Stimulated activated CD8-positive, alpha-beta memory T cell treated with anti-CD3 and anti-CD28 coated beads, Interleukin-4, amount 100 ng/mL, for 1 hour (primary cell): ENCODE data around the gene TMEM8B.

Experiments used
- DNase-seq, 2 donors: peaks; one replicate each; pipeline ENCODE4 v3.0.0-alpha.2; 2020; ENCODE audit warnings: low read depth in 2 of 2, low spot score in 1 of 2

TMEM8B gene, protein sequence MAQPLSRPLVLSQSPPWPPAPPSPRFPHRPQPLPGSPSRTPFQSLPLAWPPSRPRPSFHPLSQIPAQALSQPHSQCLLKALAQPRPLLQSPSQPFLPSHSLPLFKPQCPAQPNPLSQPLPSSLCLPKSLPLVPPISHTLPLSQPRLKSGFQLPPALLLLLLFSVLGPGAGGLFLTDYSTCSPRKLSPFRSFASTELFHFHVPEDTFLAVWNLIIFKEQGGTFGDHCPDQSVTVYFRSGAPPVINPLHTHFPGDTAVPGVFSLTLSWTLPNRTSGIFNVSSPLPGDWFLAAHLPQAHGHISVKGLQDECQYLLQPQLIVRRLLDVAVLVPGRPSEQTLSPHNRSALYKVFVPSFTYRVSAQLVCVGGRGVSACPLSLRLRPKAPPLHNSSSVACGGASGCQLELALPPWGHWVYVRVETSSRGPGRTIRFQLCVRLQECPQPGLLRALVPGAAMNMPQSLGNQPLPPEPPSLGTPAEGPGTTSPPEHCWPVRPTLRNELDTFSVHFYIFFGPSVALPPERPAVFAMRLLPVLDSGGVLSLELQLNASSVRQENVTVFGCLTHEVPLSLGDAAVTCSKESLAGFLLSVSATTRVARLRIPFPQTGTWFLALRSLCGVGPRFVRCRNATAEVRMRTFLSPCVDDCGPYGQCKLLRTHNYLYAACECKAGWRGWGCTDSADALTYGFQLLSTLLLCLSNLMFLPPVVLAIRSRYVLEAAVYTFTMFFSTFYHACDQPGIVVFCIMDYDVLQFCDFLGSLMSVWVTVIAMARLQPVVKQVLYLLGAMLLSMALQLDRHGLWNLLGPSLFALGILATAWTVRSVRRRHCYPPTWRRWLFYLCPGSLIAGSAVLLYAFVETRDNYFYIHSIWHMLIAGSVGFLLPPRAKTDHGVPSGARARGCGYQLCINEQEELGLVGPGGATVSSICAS

GRCh38 chr9:35829084-35829763 lies at the start of gene TMEM8B:
TMEM8B (plus strand) TSS chr9:35829228; CDS start chr9:35829448, 220 bp downstream.
- DNase-seq: peak; percentile 86 to 89

DNA sequence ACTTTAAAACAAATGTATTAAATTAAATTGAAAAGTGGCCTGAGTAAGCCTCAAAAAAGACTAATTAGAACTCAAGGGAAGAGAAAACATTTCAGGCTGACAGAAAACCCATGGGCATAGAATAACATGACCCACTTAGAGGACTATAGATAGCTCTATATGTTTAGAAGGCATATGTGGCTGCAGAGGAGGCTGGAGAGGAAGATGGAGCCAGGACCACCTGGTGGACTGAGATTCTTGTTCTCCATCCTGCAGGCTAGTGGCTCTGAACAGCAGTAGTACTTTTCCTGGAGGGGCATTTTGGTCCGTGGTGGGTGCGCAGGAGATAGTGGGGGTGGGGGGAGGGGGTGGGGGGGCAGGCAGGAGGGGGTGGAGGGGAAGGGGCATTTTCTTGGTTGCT lies 48.0 kb upstream of the TMEM8B start:
- DNase-seq: no peak

DNA sequence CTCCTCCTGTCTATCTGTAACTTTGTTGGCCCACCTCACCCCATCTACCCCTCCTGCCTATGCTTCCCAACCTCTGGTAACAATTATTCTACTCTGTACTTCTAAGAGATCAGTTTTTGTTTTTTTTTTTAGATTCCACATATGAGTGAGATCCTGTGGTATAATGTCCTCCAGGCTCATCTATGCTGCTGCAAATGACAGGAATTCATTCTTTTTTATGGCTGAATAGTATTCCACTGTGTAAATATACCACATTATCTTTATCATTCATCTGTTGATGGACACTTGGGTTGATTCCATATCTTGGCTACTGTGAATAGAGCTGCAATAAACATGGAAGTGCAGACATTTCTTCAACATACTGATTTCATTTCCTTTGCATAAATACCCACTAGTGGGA lies 45.6 kb upstream of the TMEM8B start:
- no peak for DNase-seq

- DNase-seq: no peak
Measured at GRCh38 chr9:35789541-35789940, 39.5 kb upstream of the TMEM8B start.

DNA sequence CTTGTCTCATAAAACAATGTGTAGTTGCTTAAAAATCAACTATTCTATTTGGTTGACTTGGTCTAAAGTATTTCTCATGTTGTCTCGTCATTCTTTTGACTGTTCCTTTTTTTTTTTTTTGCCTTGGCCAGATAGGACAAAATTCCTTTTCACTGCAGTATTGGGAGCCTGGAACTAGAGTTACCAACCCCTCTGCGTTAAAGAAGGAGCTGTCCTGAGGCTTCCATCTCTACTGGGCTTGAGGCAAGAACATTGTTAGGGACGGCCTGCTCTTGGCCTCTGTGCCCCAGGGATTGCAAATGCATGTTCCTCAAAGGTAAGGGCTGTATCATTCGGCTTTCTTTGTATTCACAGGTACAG lies 39.0 kb upstream of the TMEM8B start:
- DNase-seq: no peak

GRCh38 chr9:35790385-35791296 lies 38.4 kb upstream of the TMEM8B start:
- peak; percentile 18 to 27 for DNase-seq

GRCh38 chr9:35791297-35791921 lies 37.6 kb upstream of the TMEM8B start, which contains the start of gene NPR2:
NPR2 (plus strand) TSS chr9:35791591; CDS start chr9:35792409, 818 bp downstream.
- DNase-seq: no peak

DNA sequence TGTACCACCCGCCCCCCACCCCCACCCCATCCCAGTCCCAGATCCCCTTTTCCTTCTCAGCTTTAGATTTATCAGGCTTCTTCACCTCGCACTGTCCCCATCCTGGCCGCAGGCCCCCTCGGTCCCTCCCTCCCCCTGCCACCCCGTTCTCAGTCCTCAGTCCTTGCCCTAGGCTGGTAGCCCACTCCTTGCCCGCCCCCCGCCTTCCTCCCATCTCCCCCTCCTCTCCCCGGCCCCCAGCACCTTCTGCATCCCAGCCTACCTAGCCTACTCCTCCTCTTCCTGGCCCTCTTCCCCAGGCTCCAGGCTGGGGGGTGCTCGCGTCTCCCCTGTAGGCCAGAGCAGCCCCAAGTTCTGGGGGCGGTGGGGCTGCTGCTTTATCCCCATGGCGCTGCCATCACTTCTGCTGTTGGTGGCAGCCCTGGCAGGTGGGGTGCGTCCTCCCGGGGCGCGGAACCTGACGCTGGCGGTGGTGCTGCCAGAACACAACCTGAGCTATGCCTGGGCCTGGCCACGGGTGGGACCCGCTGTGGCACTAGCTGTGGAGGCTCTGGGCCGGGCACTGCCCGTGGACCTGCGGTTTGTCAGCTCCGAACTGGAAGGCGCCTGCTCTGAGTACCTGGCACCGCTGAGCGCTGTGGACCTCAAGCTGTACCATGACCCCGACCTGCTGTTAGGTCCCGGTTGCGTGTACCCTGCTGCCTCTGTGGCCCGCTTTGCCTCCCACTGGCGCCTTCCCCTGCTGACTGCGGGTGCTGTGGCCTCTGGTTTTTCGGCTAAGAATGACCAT lies 36.8 kb upstream of the TMEM8B start:
- no peak for DNase-seq

- DNase-seq: no peak
Measured at GRCh38 chr9:35792826-35793225, 36.2 kb upstream of the TMEM8B start.

GRCh38 chr9:35793461-35793860 lies 35.6 kb upstream of the TMEM8B start:
- no peak for DNase-seq

GRCh38 chr9:35795695-35796094 lies 33.3 kb upstream of the TMEM8B start:
- DNase-seq: no peak

- DNase-seq: no peak
Measured at GRCh38 chr9:35797311-35798109, 31.5 kb upstream of the TMEM8B start.

DNA sequence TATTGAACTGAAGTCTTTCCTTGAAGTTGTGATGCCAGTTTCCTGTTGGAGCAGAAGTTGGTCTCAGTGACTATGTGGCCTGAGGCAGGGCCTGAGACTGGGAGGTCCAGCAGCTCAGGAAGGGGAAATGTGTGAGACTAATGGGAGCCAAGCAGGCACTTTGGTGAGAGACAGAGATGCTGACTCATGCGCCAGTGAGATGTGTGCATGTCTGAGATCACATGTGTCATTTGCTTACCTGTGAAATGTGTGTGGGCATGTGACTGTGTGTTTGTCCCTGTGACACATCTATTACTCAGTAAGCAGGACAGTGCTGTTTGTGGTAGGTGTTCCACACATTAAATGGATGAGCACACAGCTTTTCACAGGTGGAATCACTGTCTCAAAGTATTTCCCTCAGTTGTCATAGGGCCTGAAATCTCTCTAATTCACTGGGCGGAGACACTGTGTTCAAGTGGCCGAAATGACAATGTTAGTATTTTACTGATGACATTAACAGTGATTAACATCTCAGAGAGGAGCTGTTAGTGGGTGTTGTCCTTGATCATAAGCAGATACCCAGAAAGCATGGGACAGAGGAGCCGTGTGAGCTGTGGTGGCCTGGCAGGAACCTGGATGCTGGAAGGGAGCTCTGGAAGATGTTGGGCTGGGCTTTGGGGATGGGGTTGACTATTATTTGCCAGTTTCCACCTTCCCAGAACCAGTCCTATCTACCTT lies 30.2 kb upstream of the TMEM8B start:
- DNase-seq: no peak

GRCh38 chr9:35800530-35800929 lies 28.5 kb upstream of the TMEM8B start:
- DNase-seq: no peak

DNA sequence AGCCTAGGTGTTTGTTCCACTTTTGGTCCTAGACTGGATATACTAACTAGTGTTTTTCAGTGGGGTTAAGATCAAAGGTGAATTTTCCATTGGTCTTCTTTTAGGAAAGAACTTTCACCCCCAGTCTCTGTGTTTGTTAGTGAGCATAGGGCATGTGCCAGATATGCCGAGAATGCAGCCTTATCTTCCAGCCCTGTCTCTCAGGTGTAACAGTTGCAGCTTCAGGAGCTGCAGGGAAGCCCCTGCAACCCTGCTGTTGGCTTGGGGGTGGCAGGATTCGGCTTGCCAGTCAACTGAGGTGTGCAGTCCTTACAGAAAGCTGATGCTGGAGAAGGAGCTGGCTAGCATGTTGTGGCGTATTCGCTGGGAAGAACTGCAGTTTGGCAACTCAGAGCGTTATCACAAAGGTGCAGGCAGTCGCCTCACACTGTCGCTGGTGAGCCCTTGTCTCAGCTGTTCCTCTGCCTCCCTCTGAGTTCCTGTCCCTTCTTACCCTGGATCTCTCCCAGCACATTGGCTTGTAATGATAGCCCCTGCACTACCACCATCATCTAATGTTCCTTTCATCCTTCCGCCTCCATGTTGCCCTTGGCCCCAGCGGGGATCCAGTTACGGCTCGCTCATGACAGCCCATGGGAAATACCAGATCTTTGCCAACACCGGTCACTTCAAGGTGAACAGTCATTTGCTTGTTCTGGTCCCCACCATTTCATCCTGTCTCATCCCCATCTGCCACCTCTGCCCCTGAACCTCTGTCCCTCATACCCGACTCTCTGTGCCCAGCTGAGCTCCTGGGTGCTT lies 27.5 kb upstream of the TMEM8B start:
- no peak for DNase-seq

GRCh38 chr9:35806101-35806500 lies 22.9 kb upstream of the TMEM8B start:
- no peak for DNase-seq

DNA sequence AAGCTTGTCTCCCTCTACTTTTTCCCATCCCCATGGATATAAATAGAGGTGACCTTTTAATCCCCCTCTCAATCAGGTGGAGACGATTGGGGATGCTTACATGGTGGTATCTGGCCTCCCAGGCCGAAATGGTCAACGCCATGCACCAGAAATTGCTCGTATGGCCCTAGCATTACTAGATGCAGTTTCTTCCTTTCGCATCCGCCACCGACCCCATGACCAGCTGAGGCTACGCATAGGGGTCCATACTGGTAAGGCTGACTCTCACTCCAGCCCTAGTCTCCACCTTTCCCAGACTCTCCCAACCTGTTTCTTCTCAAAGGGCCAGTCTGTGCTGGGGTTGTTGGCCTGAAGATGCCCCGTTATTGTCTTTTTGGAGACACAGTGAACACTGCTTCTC lies 20.6 kb upstream of the TMEM8B start:
- DNase-seq: no peak
